ENCODE results near the gene OAT. TPM values are rescaled to one million over a fixed set of nuclear protein-coding genes. Genes with fewer than 3 reads are reported as not detected.

OAT gene
- total RNA-seq (2012; rRNA removed), result 179 and 204 TPM in 2 replicates

GRCh38 chr10:124418726-124419501 lies at the start of gene OAT:
OAT (minus strand) TSS chr10:124418923; CDS start chr10:124412171, 6,752 bp downstream.
- Histone ChIP-seq H3K9me3 (replicated peaks; ENCODE audit: low read length) (no peaks in the 10 kb centered on the region), H3K4me2 (ENCODE audit: low read length) (peak within 1 kb of the TSS; percentile 91), H3K27me3 (ENCODE audit: control insufficient read depth, insufficient read depth, low read length) (peaks cover 25% of the 10 kb centered on the region), H3K4me3 (ENCODE audit: low read length) (peak within 1 kb of the TSS; percentile 85), H3K9ac (ENCODE audit: low read depth, low read length) (peak within 1 kb of the TSS; percentile 90), H3K4me1 (ENCODE audit: control insufficient read depth, insufficient read depth, low read length) (peaks cover 30% of the 10 kb centered on the region), H3K36me3 (ENCODE audit: insufficient read depth, low read length) (peaks cover 8% of the 10 kb centered on the region)

- no peak overlapping the region for H3K9ac ChIP-seq (ENCODE audit: low read depth, low read length)
- H3K9me3 ChIP-seq (replicated peaks; ENCODE audit: low read length), result no peaks in the 10 kb centered on the region
- H3K4me3 ChIP-seq (ENCODE audit: low read length), result no peak overlapping the region
- H3K27me3 ChIP-seq (ENCODE audit: control insufficient read depth, insufficient read depth, low read length), result no peaks in the 10 kb centered on the region
- no peaks in the 10 kb centered on the region for H3K36me3 ChIP-seq (ENCODE audit: insufficient read depth, low read length)
- peaks cover 2% of the 10 kb centered on the region for H3K4me1 ChIP-seq (ENCODE audit: control insufficient read depth, insufficient read depth, low read length)
- no peak overlapping the region for H3K4me2 ChIP-seq (ENCODE audit: low read length)
Measured at GRCh38 chr10:124467165-124467564, 48.4 kb upstream of the OAT start.

DNA sequence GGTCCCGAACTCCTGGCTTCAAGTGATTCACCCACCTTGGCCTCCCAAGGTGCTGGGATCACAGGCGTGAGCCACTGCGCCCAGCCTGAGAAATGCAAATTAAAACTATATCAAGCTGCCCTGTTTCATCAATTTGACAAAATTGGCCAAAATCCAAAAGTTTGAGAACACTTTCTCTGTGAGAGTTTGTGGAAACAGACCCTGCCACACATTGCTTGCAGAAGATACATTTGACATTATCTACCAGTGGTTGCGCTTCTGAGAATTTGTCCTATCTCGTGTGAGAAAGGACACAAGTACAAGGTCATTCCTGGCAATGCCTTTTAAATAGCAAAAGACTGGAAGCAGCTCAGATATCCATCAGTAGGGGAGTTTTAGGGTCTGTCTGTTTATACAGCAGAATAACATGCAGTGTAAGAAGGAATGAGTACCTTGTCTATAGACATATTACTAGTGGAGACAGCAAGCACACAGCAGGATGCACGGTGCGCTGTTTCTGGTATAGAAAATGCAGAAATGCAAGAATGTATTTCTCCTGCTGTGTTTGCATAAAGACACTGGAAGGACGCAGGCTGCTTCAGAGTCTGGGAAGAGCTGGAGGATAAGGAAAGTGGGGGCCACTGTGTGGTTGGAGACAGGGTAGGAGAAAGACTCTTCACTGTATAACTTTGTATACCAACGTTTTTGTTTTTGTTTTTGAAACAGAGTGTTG lies 47.2 kb upstream of the OAT start:
- Histone ChIP-seq H3K27me3 (ENCODE audit: control insufficient read depth, insufficient read depth, low read length) (no peaks in the 10 kb centered on the region), H3K4me2 (ENCODE audit: low read length) (no peak overlapping the region), H3K36me3 (ENCODE audit: insufficient read depth, low read length) (no peaks in the 10 kb centered on the region), H3K9me3 (replicated peaks; ENCODE audit: low read length) (no peaks in the 10 kb centered on the region), H3K4me1 (ENCODE audit: control insufficient read depth, insufficient read depth, low read length) (peaks cover 5% of the 10 kb centered on the region), H3K4me3 (ENCODE audit: low read length) (no peak overlapping the region), H3K9ac (ENCODE audit: low read depth, low read length) (no peak overlapping the region)

DNA sequence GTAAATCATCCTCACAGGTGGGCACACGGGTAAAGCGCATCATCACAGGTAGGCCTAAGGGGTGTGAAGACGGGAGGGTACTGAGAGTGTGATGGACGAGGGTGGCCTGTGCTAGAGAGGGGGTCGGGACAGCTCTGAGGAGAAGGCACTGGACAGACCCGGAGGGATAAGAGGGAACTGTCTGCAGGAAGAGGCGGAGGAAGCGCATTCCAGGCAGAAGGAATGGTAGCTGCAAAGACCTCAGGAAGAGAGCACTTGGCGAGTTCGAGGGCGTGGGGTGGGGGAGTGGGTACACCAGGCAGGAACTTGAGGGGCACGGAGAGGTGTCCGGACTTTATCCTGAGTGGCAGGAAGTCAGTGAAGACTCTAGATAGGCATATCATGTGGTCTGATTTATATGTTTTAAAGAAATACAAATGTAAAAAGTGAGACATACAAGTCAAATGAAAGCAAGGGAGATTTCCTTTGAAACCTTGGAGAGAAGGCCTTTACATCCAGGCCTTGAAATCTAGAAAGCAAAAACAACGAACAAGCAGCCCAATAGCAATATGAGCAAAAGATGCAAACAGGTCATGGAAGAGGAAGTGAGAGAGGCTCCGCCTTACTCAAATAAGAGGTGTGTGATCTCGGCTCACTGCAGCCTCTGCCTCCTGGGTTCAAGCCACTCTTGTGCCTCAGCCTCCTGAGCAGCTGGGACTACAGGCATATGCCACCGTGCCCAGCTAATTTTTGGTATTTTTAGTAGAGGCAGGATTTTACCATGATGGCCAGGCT lies 46.5 kb upstream of the OAT start:
- H3K4me2 ChIP-seq (ENCODE audit: low read length), result no peak overlapping the region
- peaks cover 5% of the 10 kb centered on the region for H3K4me1 ChIP-seq (ENCODE audit: control insufficient read depth, insufficient read depth, low read length)
- H3K9ac ChIP-seq (ENCODE audit: low read depth, low read length), result no peak overlapping the region
- H3K4me3 ChIP-seq (ENCODE audit: low read length), result no peak overlapping the region
- H3K36me3 ChIP-seq (ENCODE audit: insufficient read depth, low read length), result no peaks in the 10 kb centered on the region
- no peaks in the 10 kb centered on the region for H3K9me3 ChIP-seq (replicated peaks; ENCODE audit: low read length)
- no peaks in the 10 kb centered on the region for H3K27me3 ChIP-seq (ENCODE audit: control insufficient read depth, insufficient read depth, low read length)

GRCh38 chr10:124464028-124464965 lies 45.6 kb upstream of the OAT start:
- Histone ChIP-seq H3K4me3 (ENCODE audit: low read length) (no peak overlapping the region), H3K4me1 (ENCODE audit: control insufficient read depth, insufficient read depth, low read length) (peaks cover 5% of the 10 kb centered on the region), H3K9me3 (replicated peaks; ENCODE audit: low read length) (no peaks in the 10 kb centered on the region), H3K9ac (ENCODE audit: low read depth, low read length) (no peak overlapping the region), H3K4me2 (ENCODE audit: low read length) (no peak overlapping the region), H3K36me3 (ENCODE audit: insufficient read depth, low read length) (no peaks in the 10 kb centered on the region), H3K27me3 (ENCODE audit: control insufficient read depth, insufficient read depth, low read length) (peaks cover 3% of the 10 kb centered on the region)

- H3K9ac ChIP-seq (ENCODE audit: low read depth, low read length), result peak overlapping the region; percentile 85
- peaks cover 10% of the 10 kb centered on the region for H3K27me3 ChIP-seq (ENCODE audit: control insufficient read depth, insufficient read depth, low read length)
- H3K9me3 ChIP-seq (replicated peaks; ENCODE audit: low read length), result no peaks in the 10 kb centered on the region
- peaks cover 5% of the 10 kb centered on the region for H3K4me1 ChIP-seq (ENCODE audit: control insufficient read depth, insufficient read depth, low read length)
- H3K4me2 ChIP-seq (ENCODE audit: low read length), result peak overlapping the region; percentile 96
- H3K36me3 ChIP-seq (ENCODE audit: insufficient read depth, low read length), result no peaks in the 10 kb centered on the region
- H3K4me3 ChIP-seq (ENCODE audit: low read length), result peak overlapping the region; percentile 97
Measured at GRCh38 chr10:124462348-124462695, 43.6 kb upstream of the OAT start.

DNA sequence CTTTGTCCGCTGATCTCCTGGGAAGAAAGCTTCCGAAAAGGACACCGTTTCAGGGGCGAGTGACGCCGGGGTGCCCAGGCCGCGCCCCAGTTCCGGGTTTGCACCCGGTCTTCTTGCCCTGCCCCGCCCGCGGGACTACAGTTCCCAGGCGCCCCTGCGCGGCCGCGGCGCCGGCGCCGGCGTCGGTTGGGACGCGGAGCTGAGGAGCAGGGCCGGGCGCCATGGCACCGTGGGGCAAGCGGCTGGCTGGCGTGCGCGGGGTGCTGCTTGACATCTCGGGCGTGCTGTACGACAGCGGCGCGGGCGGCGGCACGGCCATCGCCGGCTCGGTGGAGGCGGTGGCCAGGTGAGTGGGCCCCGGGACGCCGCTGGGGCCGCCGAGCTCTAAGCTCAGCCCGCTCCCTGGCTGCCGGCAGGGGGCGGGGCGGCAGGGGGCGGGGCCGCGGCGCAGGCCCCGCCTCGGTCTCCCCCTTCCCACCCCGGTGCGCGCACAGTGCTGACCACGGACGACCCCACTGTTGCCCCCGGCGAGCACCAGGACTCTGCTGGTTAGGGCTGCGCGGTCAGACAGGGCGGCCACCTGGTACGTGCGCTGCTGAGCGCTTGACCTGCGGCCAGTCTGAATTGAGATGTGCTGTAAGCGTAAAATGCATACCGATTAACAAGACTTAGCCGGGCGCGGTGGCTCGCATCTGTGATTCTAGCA lies 43.1 kb upstream of the OAT start, which contains the start of gene LHPP:
TSS of gene LHPP (plus strand) at position 182 of the 706 bp plus-strand sequence. CDS start at position 222, 40 bp downstream.
- Histone ChIP-seq H3K4me1 (ENCODE audit: control insufficient read depth, insufficient read depth, low read length) (peaks cover 5% of the 10 kb centered on the region), H3K27me3 (ENCODE audit: control insufficient read depth, insufficient read depth, low read length) (peaks cover 11% of the 10 kb centered on the region), H3K4me2 (ENCODE audit: low read length) (peak within 1 kb of the TSS; percentile 96), H3K9me3 (replicated peaks; ENCODE audit: low read length) (no peaks in the 10 kb centered on the region), H3K4me3 (ENCODE audit: low read length) (peak within 1 kb of the TSS; percentile 97), H3K9ac (ENCODE audit: low read depth, low read length) (peak within 1 kb of the TSS; percentile 85), H3K36me3 (ENCODE audit: insufficient read depth, low read length) (no peaks in the 10 kb centered on the region)

DNA sequence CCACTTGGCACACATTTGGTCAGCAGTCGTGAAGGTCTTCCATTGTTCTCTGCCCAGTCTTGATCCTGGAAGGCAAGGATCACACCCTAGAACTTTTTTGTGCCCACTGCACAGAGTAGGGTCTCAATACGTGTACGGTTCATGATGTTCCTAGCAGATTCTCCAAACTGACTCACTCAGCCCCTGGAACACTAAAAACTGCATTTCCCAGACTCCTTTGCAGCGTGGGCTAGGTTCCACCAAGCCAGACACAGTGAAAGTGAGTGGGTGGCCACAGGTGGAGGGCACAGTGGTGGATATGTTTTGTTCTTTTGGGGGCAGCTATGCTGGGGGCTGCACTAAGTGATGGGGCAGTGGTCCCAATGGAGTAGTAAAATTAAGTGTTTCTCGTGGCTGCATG lies 41.4 kb upstream of the OAT start:
- Histone ChIP-seq H3K4me3 (ENCODE audit: low read length) (no peak overlapping the region), H3K9ac (ENCODE audit: low read depth, low read length) (no peak overlapping the region), H3K4me1 (ENCODE audit: control insufficient read depth, insufficient read depth, low read length) (peaks cover 5% of the 10 kb centered on the region), H3K4me2 (ENCODE audit: low read length) (no peak overlapping the region), H3K27me3 (ENCODE audit: control insufficient read depth, insufficient read depth, low read length) (peaks cover 26% of the 10 kb centered on the region), H3K9me3 (replicated peaks; ENCODE audit: low read length) (no peaks in the 10 kb centered on the region), H3K36me3 (ENCODE audit: insufficient read depth, low read length) (no peaks in the 10 kb centered on the region)

GRCh38 chr10:124459395-124459794 lies 40.7 kb upstream of the OAT start:
- Histone ChIP-seq H3K9ac (ENCODE audit: low read depth, low read length) (no peak overlapping the region), H3K9me3 (replicated peaks; ENCODE audit: low read length) (no peaks in the 10 kb centered on the region), H3K4me1 (ENCODE audit: control insufficient read depth, insufficient read depth, low read length) (peaks cover 5% of the 10 kb centered on the region), H3K27me3 (ENCODE audit: control insufficient read depth, insufficient read depth, low read length) (peaks cover 33% of the 10 kb centered on the region), H3K4me2 (ENCODE audit: low read length) (no peak overlapping the region), H3K36me3 (ENCODE audit: insufficient read depth, low read length) (no peaks in the 10 kb centered on the region), H3K4me3 (ENCODE audit: low read length) (no peak overlapping the region)

DNA sequence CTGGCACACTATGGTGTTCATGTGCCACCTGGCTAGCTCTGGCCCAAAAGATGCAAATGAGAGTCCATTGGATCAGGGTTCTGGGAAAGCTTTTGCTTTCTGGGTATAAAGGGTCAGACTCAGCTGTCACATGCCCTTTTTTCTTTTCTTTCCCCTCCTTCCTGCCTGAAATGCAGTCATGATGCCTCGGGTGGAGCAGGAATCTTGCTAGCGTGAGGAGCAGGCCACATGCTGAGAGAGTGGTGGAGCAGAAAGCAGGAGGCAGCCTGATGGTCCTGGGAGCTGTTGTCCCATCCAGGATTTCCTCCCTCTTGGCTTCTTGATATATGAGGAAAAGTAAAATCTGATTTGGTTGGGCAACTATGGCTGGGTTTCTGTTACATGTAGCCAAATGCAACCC lies 40.2 kb upstream of the OAT start:
- Histone ChIP-seq H3K9me3 (replicated peaks; ENCODE audit: low read length) (no peaks in the 10 kb centered on the region), H3K27me3 (ENCODE audit: control insufficient read depth, insufficient read depth, low read length) (peaks cover 38% of the 10 kb centered on the region), H3K4me1 (ENCODE audit: control insufficient read depth, insufficient read depth, low read length) (peaks cover 5% of the 10 kb centered on the region), H3K4me2 (ENCODE audit: low read length) (no peak overlapping the region), H3K9ac (ENCODE audit: low read depth, low read length) (no peak overlapping the region), H3K4me3 (ENCODE audit: low read length) (no peak overlapping the region), H3K36me3 (ENCODE audit: insufficient read depth, low read length) (no peaks in the 10 kb centered on the region)

All from skeletal muscle satellite cell (primary cell).